Measurements from ENCODE around the gene ANKRD17.
"Not testable (repeated sequence)": the region's sequence is repeated elsewhere in the genome, so short reads cannot be mapped to it uniquely, and the experiment has no call there.

The ANKRD17 gene

DNA sequence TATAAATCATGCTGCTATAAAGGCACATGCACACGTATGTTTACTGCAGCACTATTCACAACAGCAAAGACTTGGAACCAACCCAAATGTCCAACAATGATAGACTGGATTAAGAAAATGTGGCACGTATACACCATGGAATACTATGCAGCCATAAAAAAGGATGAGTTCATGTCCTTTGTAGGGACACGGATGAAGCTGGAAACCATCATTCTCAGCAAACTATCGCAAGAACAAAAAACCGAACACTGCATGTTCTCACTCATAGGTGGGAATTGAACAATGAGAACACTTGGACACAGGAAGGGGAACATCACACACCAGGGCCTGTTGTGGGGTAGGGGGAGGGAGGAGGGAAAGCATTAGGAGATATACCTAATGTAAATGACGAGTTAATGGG is 29.8 kb downstream of the ANKRD17 start:
- not testable (repeated sequence) for H3K27me3 ChIP-seq (ENCODE audit: control insufficient read depth in 2 of 2, insufficient read depth in 2 of 2, low read length in 2 of 2); H3K4me1 ChIP-seq (ENCODE audit: control insufficient read depth in 2 of 2, insufficient read depth in 2 of 2, low read length in 2 of 2); H3K9me3 ChIP-seq (ENCODE audit: control insufficient read depth in 2 of 2, low read length in 2 of 2); H3K27ac ChIP-seq (ENCODE audit: low read depth in 2 of 2, low read length in 2 of 2); H3K4me3 ChIP-seq (ENCODE audit: low read length in 2 of 2); H3K9ac ChIP-seq (ENCODE audit: low read depth in 1 of 2, low read length in 2 of 2); H3K36me3 ChIP-seq (ENCODE audit: control insufficient read depth in 2 of 2, insufficient read depth in 2 of 2, low read length in 2 of 2)

- H3K27me3 ChIP-seq (ENCODE audit: control insufficient read depth in 2 of 2, insufficient read depth in 2 of 2, low read length in 2 of 2), result no peaks in the 10 kb centered on the region
- H3K9ac ChIP-seq (ENCODE audit: low read depth in 1 of 2, low read length in 2 of 2), result no peak overlapping the region
- H3K36me3 ChIP-seq (ENCODE audit: control insufficient read depth in 2 of 2, insufficient read depth in 2 of 2, low read length in 2 of 2), result no peaks in the 10 kb centered on the region
- no peaks in the 10 kb centered on the region for H3K9me3 ChIP-seq (ENCODE audit: control insufficient read depth in 2 of 2, low read length in 2 of 2)
- peaks cover 2 to 5% of the 10 kb centered on the region in 2 donors for H3K4me1 ChIP-seq (ENCODE audit: control insufficient read depth in 2 of 2, insufficient read depth in 2 of 2, low read length in 2 of 2)
- H3K4me3 ChIP-seq (ENCODE audit: low read length in 2 of 2), result no peak overlapping the region
- no peak overlapping the region for H3K27ac ChIP-seq (ENCODE audit: low read depth in 2 of 2, low read length in 2 of 2)
Measured at GRCh38 chr4:73224886-73225285, 33.7 kb downstream of the ANKRD17 start.

DNA sequence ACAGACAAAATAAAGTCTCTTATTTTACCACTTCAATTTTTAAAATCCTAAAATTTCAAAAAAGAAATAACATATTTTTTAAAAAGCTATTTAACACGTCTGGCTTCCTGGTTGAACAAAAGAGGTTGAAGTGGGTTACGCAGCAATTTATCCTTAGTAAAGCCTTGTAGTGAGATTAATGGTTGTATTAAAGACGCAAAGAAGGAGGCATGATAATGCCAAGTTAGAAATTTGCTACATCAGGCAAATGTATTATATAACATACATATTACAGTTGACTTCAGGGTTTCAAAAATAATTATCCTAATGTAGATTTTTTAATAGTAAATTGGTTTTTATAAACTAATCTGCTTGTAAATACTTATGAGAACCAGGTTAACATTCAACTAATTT is 35.3 kb downstream of the ANKRD17 start:
- Histone ChIP-seq H3K27ac (ENCODE audit: low read depth in 2 of 2, low read length in 2 of 2) (peak overlapping the region in 1 of 2 donors; percentile 83), H3K27me3 (ENCODE audit: control insufficient read depth in 2 of 2, insufficient read depth in 2 of 2, low read length in 2 of 2) (no peaks in the 10 kb centered on the region), H3K4me3 (ENCODE audit: low read length in 2 of 2) (peak overlapping the region in 1 of 2 donors; percentile 11), H3K9me3 (ENCODE audit: control insufficient read depth in 2 of 2, low read length in 2 of 2) (no peaks in the 10 kb centered on the region), H3K4me1 (ENCODE audit: control insufficient read depth in 2 of 2, insufficient read depth in 2 of 2, low read length in 2 of 2) (peaks cover 2 to 5% of the 10 kb centered on the region in 2 donors), H3K36me3 (ENCODE audit: control insufficient read depth in 2 of 2, insufficient read depth in 2 of 2, low read length in 2 of 2) (no peaks in the 10 kb centered on the region), H3K9ac (ENCODE audit: low read depth in 1 of 2, low read length in 2 of 2) (peak overlapping the region in 1 of 2 donors; percentile 27)

GRCh38 chr4:73222466-73223257 is 35.9 kb downstream of the ANKRD17 start:
- no peaks in the 10 kb centered on the region for H3K27me3 ChIP-seq (ENCODE audit: control insufficient read depth in 2 of 2, insufficient read depth in 2 of 2, low read length in 2 of 2)
- H3K9ac ChIP-seq (ENCODE audit: low read depth in 1 of 2, low read length in 2 of 2), result peak overlapping the region; percentile 79 to 81
- peaks cover 2 to 5% of the 10 kb centered on the region in 2 donors for H3K4me1 ChIP-seq (ENCODE audit: control insufficient read depth in 2 of 2, insufficient read depth in 2 of 2, low read length in 2 of 2)
- H3K27ac ChIP-seq (ENCODE audit: low read depth in 2 of 2, low read length in 2 of 2), result peak overlapping the region; percentile 67 to 83
- no peaks in the 10 kb centered on the region for H3K9me3 ChIP-seq (ENCODE audit: control insufficient read depth in 2 of 2, low read length in 2 of 2)
- H3K4me3 ChIP-seq (ENCODE audit: low read length in 2 of 2), result peak overlapping the region; percentile 85 to 89
- H3K36me3 ChIP-seq (ENCODE audit: control insufficient read depth in 2 of 2, insufficient read depth in 2 of 2, low read length in 2 of 2), result no peaks in the 10 kb centered on the region

DNA sequence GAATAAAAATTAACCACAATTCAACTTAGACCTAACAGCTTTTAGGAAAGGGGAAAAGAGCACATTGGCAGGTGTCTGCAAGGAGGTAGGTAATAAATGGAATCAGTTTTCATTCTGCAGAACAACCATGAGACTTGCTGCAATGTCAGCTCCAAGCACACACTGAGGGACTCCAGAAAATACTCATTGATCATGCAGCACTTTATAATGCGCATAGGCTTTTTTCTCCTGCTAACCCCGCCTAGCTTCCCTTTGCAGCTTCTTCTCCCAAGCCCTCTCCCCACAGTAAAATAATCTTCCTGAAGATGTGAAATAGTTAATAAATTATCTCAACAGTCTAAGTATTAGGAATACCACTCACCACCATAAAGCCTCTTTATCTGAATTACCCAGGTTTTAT is 36.9 kb downstream of the ANKRD17 start:
- no peaks in the 10 kb centered on the region for H3K36me3 ChIP-seq (ENCODE audit: control insufficient read depth in 2 of 2, insufficient read depth in 2 of 2, low read length in 2 of 2)
- no peaks in the 10 kb centered on the region for H3K9me3 ChIP-seq (ENCODE audit: control insufficient read depth in 2 of 2, low read length in 2 of 2)
- H3K27ac ChIP-seq (ENCODE audit: low read depth in 2 of 2, low read length in 2 of 2), result no peak overlapping the region
- no peaks in the 10 kb centered on the region for H3K27me3 ChIP-seq (ENCODE audit: control insufficient read depth in 2 of 2, insufficient read depth in 2 of 2, low read length in 2 of 2)
- H3K9ac ChIP-seq (ENCODE audit: low read depth in 1 of 2, low read length in 2 of 2), result no peak overlapping the region
- H3K4me3 ChIP-seq (ENCODE audit: low read length in 2 of 2), result no peak overlapping the region
- peaks cover 2 to 5% of the 10 kb centered on the region in 2 donors for H3K4me1 ChIP-seq (ENCODE audit: control insufficient read depth in 2 of 2, insufficient read depth in 2 of 2, low read length in 2 of 2)

- Histone ChIP-seq H3K4me1 (ENCODE audit: control insufficient read depth in 2 of 2, insufficient read depth in 2 of 2, low read length in 2 of 2) (peaks cover 2 to 5% of the 10 kb centered on the region in 2 donors), H3K36me3 (ENCODE audit: control insufficient read depth in 2 of 2, insufficient read depth in 2 of 2, low read length in 2 of 2) (no peaks in the 10 kb centered on the region), H3K4me3 (ENCODE audit: low read length in 2 of 2) (no peak overlapping the region), H3K27me3 (ENCODE audit: control insufficient read depth in 2 of 2, insufficient read depth in 2 of 2, low read length in 2 of 2) (no peaks in the 10 kb centered on the region), H3K9me3 (ENCODE audit: control insufficient read depth in 2 of 2, low read length in 2 of 2) (no peaks in the 10 kb centered on the region), H3K9ac (ENCODE audit: low read depth in 1 of 2, low read length in 2 of 2) (no peak overlapping the region), H3K27ac (ENCODE audit: low read depth in 2 of 2, low read length in 2 of 2) (no peak overlapping the region)
Measured at GRCh38 chr4:73220815-73221214, 37.8 kb downstream of the ANKRD17 start.

- H3K27me3 ChIP-seq (ENCODE audit: control insufficient read depth in 2 of 2, insufficient read depth in 2 of 2, low read length in 2 of 2), result no peaks in the 10 kb centered on the region
- no peaks in the 10 kb centered on the region for H3K36me3 ChIP-seq (ENCODE audit: control insufficient read depth in 2 of 2, insufficient read depth in 2 of 2, low read length in 2 of 2)
- H3K4me1 ChIP-seq (ENCODE audit: control insufficient read depth in 2 of 2, insufficient read depth in 2 of 2, low read length in 2 of 2), result peaks cover 0 to 4% of the 10 kb centered on the region in 2 donors
- H3K9me3 ChIP-seq (ENCODE audit: control insufficient read depth in 2 of 2, low read length in 2 of 2), result no peaks in the 10 kb centered on the region
- no peak overlapping the region for H3K27ac ChIP-seq (ENCODE audit: low read depth in 2 of 2, low read length in 2 of 2)
- H3K4me3 ChIP-seq (ENCODE audit: low read length in 2 of 2), result no peak overlapping the region
- no peak overlapping the region for H3K9ac ChIP-seq (ENCODE audit: low read depth in 1 of 2, low read length in 2 of 2)
Measured at GRCh38 chr4:73213916-73214653, 44.5 kb downstream of the ANKRD17 start.

- H3K4me3 ChIP-seq (ENCODE audit: low read length in 2 of 2), result no peak overlapping the region
- no peaks in the 10 kb centered on the region for H3K9me3 ChIP-seq (ENCODE audit: control insufficient read depth in 2 of 2, low read length in 2 of 2)
- H3K27me3 ChIP-seq (ENCODE audit: control insufficient read depth in 2 of 2, insufficient read depth in 2 of 2, low read length in 2 of 2), result no peaks in the 10 kb centered on the region
- H3K36me3 ChIP-seq (ENCODE audit: control insufficient read depth in 2 of 2, insufficient read depth in 2 of 2, low read length in 2 of 2), result no peaks in the 10 kb centered on the region
- no peak overlapping the region for H3K9ac ChIP-seq (ENCODE audit: low read depth in 1 of 2, low read length in 2 of 2)
- H3K27ac ChIP-seq (ENCODE audit: low read depth in 2 of 2, low read length in 2 of 2), result no peak overlapping the region
- peaks cover 0 to 4% of the 10 kb centered on the region in 2 donors for H3K4me1 ChIP-seq (ENCODE audit: control insufficient read depth in 2 of 2, insufficient read depth in 2 of 2, low read length in 2 of 2)
Measured at GRCh38 chr4:73212982-73213730, 45.4 kb downstream of the ANKRD17 start.

GRCh38 chr4:73211968-73212367 is 46.6 kb downstream of the ANKRD17 start:
- no peaks in the 10 kb centered on the region for H3K36me3 ChIP-seq (ENCODE audit: control insufficient read depth in 2 of 2, insufficient read depth in 2 of 2, low read length in 2 of 2)
- H3K4me1 ChIP-seq (ENCODE audit: control insufficient read depth in 2 of 2, insufficient read depth in 2 of 2, low read length in 2 of 2), result peaks cover 0 to 4% of the 10 kb centered on the region in 2 donors
- no peak overlapping the region for H3K9ac ChIP-seq (ENCODE audit: low read depth in 1 of 2, low read length in 2 of 2)
- no peaks in the 10 kb centered on the region for H3K9me3 ChIP-seq (ENCODE audit: control insufficient read depth in 2 of 2, low read length in 2 of 2)
- H3K4me3 ChIP-seq (ENCODE audit: low read length in 2 of 2), result no peak overlapping the region
- no peak overlapping the region for H3K27ac ChIP-seq (ENCODE audit: low read depth in 2 of 2, low read length in 2 of 2)
- H3K27me3 ChIP-seq (ENCODE audit: control insufficient read depth in 2 of 2, insufficient read depth in 2 of 2, low read length in 2 of 2), result no peaks in the 10 kb centered on the region

DNA sequence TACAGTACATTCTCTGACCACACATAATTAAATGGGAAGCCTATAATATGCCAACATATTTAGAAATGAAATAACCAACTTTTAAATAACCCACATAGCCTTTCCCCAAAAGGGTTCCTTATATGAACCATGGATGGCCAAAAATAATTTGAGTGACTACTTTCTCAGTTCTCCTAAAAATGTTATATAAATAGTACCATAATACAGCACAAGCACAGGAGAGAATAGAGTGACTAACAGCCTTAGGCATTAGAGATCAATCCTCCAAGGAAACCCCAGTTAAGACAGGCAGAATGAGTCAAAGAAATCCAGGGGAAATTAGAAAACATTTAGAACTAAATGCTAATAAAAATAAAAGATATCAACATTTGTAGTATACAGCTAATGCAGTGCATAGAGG is 50.2 kb downstream of the ANKRD17 start:
- H3K4me1 ChIP-seq (ENCODE audit: control insufficient read depth in 2 of 2, insufficient read depth in 2 of 2, low read length in 2 of 2), result peaks cover 0 to 4% of the 10 kb centered on the region in 2 donors
- H3K36me3 ChIP-seq (ENCODE audit: control insufficient read depth in 2 of 2, insufficient read depth in 2 of 2, low read length in 2 of 2), result no peaks in the 10 kb centered on the region
- H3K4me3 ChIP-seq (ENCODE audit: low read length in 2 of 2), result no peak overlapping the region
- H3K27me3 ChIP-seq (ENCODE audit: control insufficient read depth in 2 of 2, insufficient read depth in 2 of 2, low read length in 2 of 2), result no peaks in the 10 kb centered on the region
- no peak overlapping the region for H3K9ac ChIP-seq (ENCODE audit: low read depth in 1 of 2, low read length in 2 of 2)
- no peak overlapping the region for H3K27ac ChIP-seq (ENCODE audit: low read depth in 2 of 2, low read length in 2 of 2)
- no peaks in the 10 kb centered on the region for H3K9me3 ChIP-seq (ENCODE audit: control insufficient read depth in 2 of 2, low read length in 2 of 2)
